ENCODE measurements around the gene SLC25A19.

DNA sequence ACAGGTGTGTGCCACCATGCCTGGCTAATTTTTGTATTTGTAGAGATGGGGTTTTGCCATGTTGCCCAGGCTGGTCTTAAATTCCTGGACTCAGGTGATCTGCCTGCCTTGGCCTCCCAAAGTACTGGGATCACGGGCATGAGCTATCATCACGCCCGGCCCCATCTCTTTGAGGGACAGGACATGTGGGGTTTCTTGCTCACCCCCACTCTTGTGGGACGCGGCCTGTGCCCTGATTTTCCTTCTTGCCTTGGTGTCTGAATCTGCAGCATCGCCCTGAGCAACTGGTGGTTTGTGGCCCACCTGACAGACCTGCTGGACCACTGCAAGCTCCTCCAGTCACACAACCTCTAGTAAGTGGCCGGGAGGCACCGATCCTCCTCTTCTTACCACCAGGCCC, 58.2 kb downstream of the SLC25A19 start:
- TF ChIP-seq, protein P1, sequence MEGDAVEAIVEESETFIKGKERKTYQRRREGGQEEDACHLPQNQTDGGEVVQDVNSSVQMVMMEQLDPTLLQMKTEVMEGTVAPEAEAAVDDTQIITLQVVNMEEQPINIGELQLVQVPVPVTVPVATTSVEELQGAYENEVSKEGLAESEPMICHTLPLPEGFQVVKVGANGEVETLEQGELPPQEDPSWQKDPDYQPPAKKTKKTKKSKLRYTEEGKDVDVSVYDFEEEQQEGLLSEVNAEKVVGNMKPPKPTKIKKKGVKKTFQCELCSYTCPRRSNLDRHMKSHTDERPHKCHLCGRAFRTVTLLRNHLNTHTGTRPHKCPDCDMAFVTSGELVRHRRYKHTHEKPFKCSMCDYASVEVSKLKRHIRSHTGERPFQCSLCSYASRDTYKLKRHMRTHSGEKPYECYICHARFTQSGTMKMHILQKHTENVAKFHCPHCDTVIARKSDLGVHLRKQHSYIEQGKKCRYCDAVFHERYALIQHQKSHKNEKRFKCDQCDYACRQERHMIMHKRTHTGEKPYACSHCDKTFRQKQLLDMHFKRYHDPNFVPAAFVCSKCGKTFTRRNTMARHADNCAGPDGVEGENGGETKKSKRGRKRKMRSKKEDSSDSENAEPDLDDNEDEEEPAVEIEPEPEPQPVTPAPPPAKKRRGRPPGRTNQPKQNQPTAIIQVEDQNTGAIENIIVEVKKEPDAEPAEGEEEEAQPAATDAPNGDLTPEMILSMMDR (IDR thresholded peaks at IDR 0.05): no peak
- no peak for TF ChIP-seq POLR2A (IDR thresholded peaks at IDR 0.05)
